Nucleus accumbens (tissue), 56 donors: ENCODE measurements around the gene HSD3B1.
"Not testable (repeated sequence)": the region's sequence is repeated elsewhere in the genome, so short reads cannot be mapped to it uniquely, and the experiment has no call there.

Source experiments
- DNase-seq, 56 donors: peaks; one replicate each; lab custom pipeline; 2025; lab: John Stamatoyannopoulos, UW

HSD3B1 gene

GRCh38 chr1:119551218-119551617 is 44.2 kb downstream of the HSD3B1 start:
- no peak for DNase-seq

GRCh38 chr1:119552656-119553055 is 45.6 kb downstream of the HSD3B1 start:
- not testable (repeated sequence) for DNase-seq

- DNase-seq = not testable (repeated sequence)
These were observed 46.5 kb downstream of the HSD3B1 start for GRCh38 chr1:119553302-119554071.

GRCh38 chr1:119554183-119554582 is 47.2 kb downstream of the HSD3B1 start:
- peak in 24 of 56 donors; percentile 1 to 34 (median 11) for DNase-seq

GRCh38 chr1:119556423-119556822 is 49.4 kb downstream of the HSD3B1 start:
- no peak for DNase-seq

- DNase-seq = not testable (repeated sequence)
These were observed 53.4 kb downstream of the HSD3B1 start for GRCh38 chr1:119560402-119560801.

- no peak for DNase-seq
These were observed 57.5 kb downstream of the HSD3B1 start for GRCh38 chr1:119564548-119564947.
